Tibial nerve (tissue), 4 donors: ENCODE measurements around the gene RPUSD1.
A peak's percentile ranks its signal among the peaks of the same experiment; 100 is the strongest.

Experiments
- EP300 ChIP-seq, 2 donors: sonication (generic); formaldehyde crosslinking; IDR thresholded peaks; one replicate each; pipeline ENCODE4 v1.6.1; 2017; ENCODE audit warnings: antibody characterized with exemption in 2 of 2, mild to moderate bottlenecking in 1 of 2
- POLR2A ChIP-seq, 2 donors: fragments of 450-650 bp; IDR thresholded peaks; one replicate each; pipeline ENCODE4 v1.6.1; 2017; ENCODE audit warnings: antibody characterized with exemption in 2 of 2, mild to moderate bottlenecking in 2 of 2, moderate library complexity in 2 of 2
- TF ChIP-seq, protein P1 (sequence below), 5 experiments: fragments of 200-600 bp in 3 of 5; fragments of 450-650 bp in 2 of 5; sonication (generic) in 3 of 5; IDR thresholded peaks; one replicate each; pipeline ENCODE4 v1.5.1; 2016 to 2019; ENCODE audit warnings: antibody characterized with exemption in 5 of 5, mild to moderate bottlenecking in 3 of 5, moderate library complexity in 2 of 5

- TF ChIP-seq, protein P1, sequence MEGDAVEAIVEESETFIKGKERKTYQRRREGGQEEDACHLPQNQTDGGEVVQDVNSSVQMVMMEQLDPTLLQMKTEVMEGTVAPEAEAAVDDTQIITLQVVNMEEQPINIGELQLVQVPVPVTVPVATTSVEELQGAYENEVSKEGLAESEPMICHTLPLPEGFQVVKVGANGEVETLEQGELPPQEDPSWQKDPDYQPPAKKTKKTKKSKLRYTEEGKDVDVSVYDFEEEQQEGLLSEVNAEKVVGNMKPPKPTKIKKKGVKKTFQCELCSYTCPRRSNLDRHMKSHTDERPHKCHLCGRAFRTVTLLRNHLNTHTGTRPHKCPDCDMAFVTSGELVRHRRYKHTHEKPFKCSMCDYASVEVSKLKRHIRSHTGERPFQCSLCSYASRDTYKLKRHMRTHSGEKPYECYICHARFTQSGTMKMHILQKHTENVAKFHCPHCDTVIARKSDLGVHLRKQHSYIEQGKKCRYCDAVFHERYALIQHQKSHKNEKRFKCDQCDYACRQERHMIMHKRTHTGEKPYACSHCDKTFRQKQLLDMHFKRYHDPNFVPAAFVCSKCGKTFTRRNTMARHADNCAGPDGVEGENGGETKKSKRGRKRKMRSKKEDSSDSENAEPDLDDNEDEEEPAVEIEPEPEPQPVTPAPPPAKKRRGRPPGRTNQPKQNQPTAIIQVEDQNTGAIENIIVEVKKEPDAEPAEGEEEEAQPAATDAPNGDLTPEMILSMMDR (IDR thresholded peaks at IDR 0.05) = peak; percentile 58 to 91 (median 70)
- no peak for TF ChIP-seq POLR2A (IDR thresholded peaks at IDR 0.05)
- TF ChIP-seq EP300 (IDR thresholded peaks at IDR 0.05) = no peak
Measured at GRCh38 chr16:813204-813915, 25.2 kb upstream of the RPUSD1 start.
